SK-N-MC (cell line): ENCODE data around the gene KCNA10.

Experiments used
- EZH2 ChIP-seq: fragments of 200-600 bp; sonication (generic); IDR thresholded peaks from one replicate; pipeline ENCODE4 v1.6.1; 2017; ENCODE audit warnings: antibody characterized with exemption
- POLR2AphosphoS5 ChIP-seq: IDR thresholded peaks from 2 replicates; pipeline ENCODE4 v1.6.1; 2012; ENCODE audit warnings: mild to moderate bottlenecking, low read depth, low read length, borderline replicate concordance

GRCh38 chr1:110547017-110547416 is 28.0 kb upstream of the KCNA10 start:
- TF ChIP-seq EZH2: no peak
- TF ChIP-seq POLR2AphosphoS5: no peak
